Activated CD8-positive, alpha-beta memory T cell treated with anti-CD3 and anti-CD28 coated beads for 36 hours (primary cell): ENCODE data around the gene MSANTD1. TPM values are rescaled to one million over a fixed set of nuclear protein-coding genes. Genes with fewer than 3 reads are reported as not detected.

Source experiments
- total RNA-seq, 2 experiments: library from RNA; stranded (reverse); gene quantifications; one replicate each; pipeline ENCODE4 v1.2.3, GENCODE V29; 2021

Gene MSANTD1
- total RNA-seq, 2 experiments from 2014 or later, result 0.21 to 0.44 TPM

Other genes with a start within 250 kb of the MSANTD1 start
- not detected for gene HTT-AS, start 174.6 kb upstream of the MSANTD1 start, total RNA-seq
- 10 to 100 TPM; 52.5 to 55.7 TPM for gene HTT, start 174.5 kb upstream of the MSANTD1 start, total RNA-seq
- gene RGS12, start 43.9 kb downstream of the MSANTD1 start, total RNA-seq, result 1 to 10 TPM; 1.3 to 2.2 TPM
- gene HGFAC, start 192.8 kb downstream of the MSANTD1 start, total RNA-seq, result not detected
- not detected for gene DOK7, start 214.1 kb downstream of the MSANTD1 start, total RNA-seq